Osteoblast (primary cell): ENCODE results near the gene TECPR1. TPM values are rescaled to one million over a fixed set of nuclear protein-coding genes. Genes with fewer than 3 reads are reported as not detected.
A peak's percentile ranks its signal among the peaks of the same experiment; 100 is the strongest.

Experiments used
- DNase-seq: peaks from one replicate; pipeline ENCODE4 v3.0.0; 2011; ENCODE audit warnings: low spot score, mixed read lengths; ENCODE audit not compliant: insufficient read length; ENCODE audit errors: missing footprints
- H2AFZ ChIP-seq: 2 replicates; pipeline ENCODE4 v1.6.0; 2011; ENCODE audit warnings: mild to moderate bottlenecking, low read length
- H3K27ac ChIP-seq: 2 replicates; pipeline ENCODE4 v1.5.1; 2011; ENCODE audit warnings: mild to moderate bottlenecking, low read depth, low read length, moderate library complexity
- H3K27me3 ChIP-seq: 2 replicates; pipeline ENCODE4 v1.6.0; 2012; ENCODE audit warnings: mild to moderate bottlenecking, control low read depth, inconsistent platforms, low read length, moderate library complexity; ENCODE audit not compliant: insufficient read depth
- H3K36me3 ChIP-seq: 2 replicates; pipeline ENCODE4 v1.5.1; 2011; ENCODE audit warnings: mild to moderate bottlenecking, low read length, control low read depth, moderate library complexity; ENCODE audit not compliant: insufficient read depth
- H3K4me1 ChIP-seq: 2 replicates; pipeline ENCODE4 v1.5.1; 2011; ENCODE audit warnings: mild to moderate bottlenecking, low read length, control low read depth, moderate library complexity; ENCODE audit not compliant: insufficient read depth
- H3K4me2 ChIP-seq: 2 replicates; pipeline ENCODE4 v1.6.0; 2011; ENCODE audit warnings: mild to moderate bottlenecking, low read length; ENCODE audit not compliant: insufficient read depth
- H3K4me3 ChIP-seq: fragments of 200-600 bp; sonication (generic); 3 replicates; pipeline ENCODE4 v1.5.1; 2012; ENCODE audit warnings: mild to moderate bottlenecking, low read length, inconsistent platforms; ENCODE audit not compliant: insufficient read depth
- H3K79me2 ChIP-seq: 2 replicates; pipeline ENCODE4 v1.6.0; 2012; ENCODE audit warnings: mild to moderate bottlenecking, low read length, control low read depth, inconsistent platforms; ENCODE audit not compliant: insufficient read depth
- H3K9me3 ChIP-seq: 2 replicates; pipeline ENCODE4 v1.5.1; 2011; ENCODE audit warnings: low read depth, low read length, control low read depth
- H4K20me1 ChIP-seq: 2 replicates; pipeline ENCODE4 v1.6.0; 2012; ENCODE audit warnings: mild to moderate bottlenecking, low read length, control low read depth; ENCODE audit not compliant: insufficient read depth
- total RNA-seq: library from RNA; depleted of rRNA; stranded (reverse); fragments of >200 nt; gene quantifications from 2 replicates; pipeline ENCODE4 v1.2.3, GENCODE V29; 2012
- TF ChIP-seq, protein P1 (sequence below): IDR thresholded peaks from 2 replicates; pipeline ENCODE4 v1.5.1; 2011; ENCODE audit warnings: mild to moderate bottlenecking, low read depth, low read length, moderate library complexity; ENCODE audit errors: extremely low read depth

Gene TECPR1
- 20.3 and 22.4 TPM in 2 replicates for total RNA-seq

GRCh38 chr7:98251601-98252424, at the start of gene TECPR1:
Gene TECPR1, minus strand, starts transcription at chr7:98252232. Its CDS starts 6,086 bp downstream, at chr7:98246146.
- no peaks in the 10 kb centered on the region for H4K20me1 ChIP-seq
- peak within 1 kb of the TSS; percentile 95 for H3K4me3 ChIP-seq
- peak within 1 kb of the TSS; percentile 97 for H3K4me2 ChIP-seq
- peak within 1 kb of the TSS; percentile 97 for H2AFZ ChIP-seq
- H3K36me3 ChIP-seq = peaks cover 10% of the 10 kb centered on the region
- H3K79me2 ChIP-seq = peaks cover 52% of the 10 kb centered on the region
- peaks cover 16% of the 10 kb centered on the region for H3K4me1 ChIP-seq
- no peaks in the 10 kb centered on the region for H3K9me3 ChIP-seq
- no peaks in the 10 kb centered on the region for H3K27me3 ChIP-seq
- peak within 1 kb of the TSS; percentile 63 for H3K27ac ChIP-seq
- peak; percentile 100 for DNase-seq
- TF ChIP-seq, protein P1, sequence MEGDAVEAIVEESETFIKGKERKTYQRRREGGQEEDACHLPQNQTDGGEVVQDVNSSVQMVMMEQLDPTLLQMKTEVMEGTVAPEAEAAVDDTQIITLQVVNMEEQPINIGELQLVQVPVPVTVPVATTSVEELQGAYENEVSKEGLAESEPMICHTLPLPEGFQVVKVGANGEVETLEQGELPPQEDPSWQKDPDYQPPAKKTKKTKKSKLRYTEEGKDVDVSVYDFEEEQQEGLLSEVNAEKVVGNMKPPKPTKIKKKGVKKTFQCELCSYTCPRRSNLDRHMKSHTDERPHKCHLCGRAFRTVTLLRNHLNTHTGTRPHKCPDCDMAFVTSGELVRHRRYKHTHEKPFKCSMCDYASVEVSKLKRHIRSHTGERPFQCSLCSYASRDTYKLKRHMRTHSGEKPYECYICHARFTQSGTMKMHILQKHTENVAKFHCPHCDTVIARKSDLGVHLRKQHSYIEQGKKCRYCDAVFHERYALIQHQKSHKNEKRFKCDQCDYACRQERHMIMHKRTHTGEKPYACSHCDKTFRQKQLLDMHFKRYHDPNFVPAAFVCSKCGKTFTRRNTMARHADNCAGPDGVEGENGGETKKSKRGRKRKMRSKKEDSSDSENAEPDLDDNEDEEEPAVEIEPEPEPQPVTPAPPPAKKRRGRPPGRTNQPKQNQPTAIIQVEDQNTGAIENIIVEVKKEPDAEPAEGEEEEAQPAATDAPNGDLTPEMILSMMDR = no peak

GRCh38 chr7:98300595-98301372, 48.8 kb upstream of the TECPR1 start:
- H4K20me1 ChIP-seq = peaks cover 8% of the 10 kb centered on the region
- peak; percentile 55 for DNase-seq
- TF ChIP-seq, protein P1 = no peak
- no peak overlapping the region for H3K4me2 ChIP-seq
- H3K4me1 ChIP-seq = no peaks in the 10 kb centered on the region
- no peaks in the 10 kb centered on the region for H3K79me2 ChIP-seq
- no peak overlapping the region for H2AFZ ChIP-seq
- H3K4me3 ChIP-seq = no peak overlapping the region
- H3K36me3 ChIP-seq = peaks cover 10% of the 10 kb centered on the region
- no peaks in the 10 kb centered on the region for H3K27me3 ChIP-seq
- H3K9me3 ChIP-seq = no peaks in the 10 kb centered on the region
- no peak overlapping the region for H3K27ac ChIP-seq

DNA sequence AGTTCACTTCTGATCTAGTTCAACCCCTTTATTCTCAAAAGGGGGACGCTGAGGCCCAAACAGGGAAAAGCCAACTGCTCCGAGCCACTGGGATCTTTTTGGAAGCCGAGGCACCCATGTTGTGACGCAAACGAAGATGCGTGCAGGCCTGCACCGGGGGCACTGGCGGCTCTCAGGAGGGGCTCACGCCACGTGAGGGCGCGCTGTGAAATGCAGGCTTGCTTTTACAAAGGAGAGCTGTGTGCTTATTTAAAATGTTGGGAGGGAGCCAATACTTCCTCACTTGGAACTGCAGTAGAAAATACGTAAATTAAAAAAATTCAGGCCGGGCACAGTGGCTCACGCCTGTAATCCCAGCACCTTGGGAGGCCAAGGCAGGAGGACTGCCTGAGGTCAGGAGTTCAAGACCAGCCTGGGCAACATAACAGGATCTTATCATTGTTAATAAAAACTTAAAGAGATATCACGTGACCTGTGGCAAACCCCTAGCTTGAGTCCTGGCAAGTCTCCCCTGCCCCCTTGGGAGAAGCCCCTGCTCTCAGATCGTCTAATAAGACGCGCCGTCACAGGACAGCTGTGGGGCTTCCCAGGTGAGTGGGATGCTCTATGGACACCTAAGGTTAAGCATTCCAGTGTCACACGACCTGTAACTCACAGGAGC, 45.7 kb upstream of the TECPR1 start:
- Histone ChIP-seq H4K20me1 (peaks cover 30% of the 10 kb centered on the region), H3K27ac (no peak overlapping the region), H3K9me3 (no peaks in the 10 kb centered on the region), H3K79me2 (peaks cover 17% of the 10 kb centered on the region), H3K4me1 (no peaks in the 10 kb centered on the region), H3K27me3 (no peaks in the 10 kb centered on the region), H2AFZ (no peak overlapping the region), H3K4me2 (no peak overlapping the region), H3K4me3 (no peak overlapping the region), H3K36me3 (peaks cover 38% of the 10 kb centered on the region)
- peak; percentile 21 for DNase-seq
- TF ChIP-seq, protein P1 = no peak
